ENCODE measurements around the gene MYO1A. TPM values are rescaled to one million over a fixed set of nuclear protein-coding genes. Genes with fewer than 3 reads are reported as not detected.
"Not testable (repeated sequence)": the region's sequence is repeated elsewhere in the genome, so short reads cannot be mapped to it uniquely, and the experiment has no call there.

The MYO1A gene
- total RNA-seq, 4 donors from 2014 or later = 0.22 to 0.54 (median 0.29) TPM

GRCh38 chr12:56987011-56987410 lies 62.9 kb downstream of the MYO1A start:
- no peak overlapping the region for H3K27ac ChIP-seq
- no peak overlapping the region for H3K4me3 ChIP-seq
- H3K36me3 ChIP-seq = no peaks in the 10 kb centered on the region
- TF ChIP-seq CTCF (IDR thresholded peaks at IDR 0.05) = no peak
- no peak for TF ChIP-seq EP300 (IDR thresholded peaks at IDR 0.05)
- no peak for TF ChIP-seq POLR2A (IDR thresholded peaks at IDR 0.05)
- TF ChIP-seq POLR2AphosphoS5 (IDR thresholded peaks at IDR 0.05) = no peak
- ATAC-seq = no peak
- no peaks in the 10 kb centered on the region for H3K27me3 ChIP-seq
- H3K9me3 ChIP-seq = no peaks in the 10 kb centered on the region
- H3K4me1 ChIP-seq = peaks cover 0 to 10% (median 0%) of the 10 kb centered on the region in 3 donors

GRCh38 chr12:56985714-56986113 lies 64.2 kb downstream of the MYO1A start:
- not testable (repeated sequence) for H3K4me3 ChIP-seq, H3K27me3 ChIP-seq, ATAC-seq, H3K9me3 ChIP-seq, H3K36me3 ChIP-seq, H3K27ac ChIP-seq
- 71% methylated on average over 1 of the region's 6 CpGs; no CpG with 5 or more reads in 1 of the 2 donors for WGBS, 2 donors (ENCODE audit: low coverage in 1 of 2)
- H3K4me1 ChIP-seq = peaks cover 0 to 10% (median 0%) of the 10 kb centered on the region in 3 donors

GRCh38 chr12:56983386-56983785 lies 66.5 kb downstream of the MYO1A start:
- Histone ChIP-seq H3K4me1 (peaks cover 0 to 10% (median 0%) of the 10 kb centered on the region in 3 donors), H3K4me3 (no peak overlapping the region), H3K27me3 (no peaks in the 10 kb centered on the region), H3K9me3 (no peaks in the 10 kb centered on the region), H3K27ac (no peak overlapping the region), H3K36me3 (no peaks in the 10 kb centered on the region)
- ATAC-seq = no peak
- TF ChIP-seq EP300 (IDR thresholded peaks at IDR 0.05) (no peak), CTCF (IDR thresholded peaks at IDR 0.05) (no peak), POLR2A (IDR thresholded peaks at IDR 0.05) (no peak), POLR2AphosphoS5 (IDR thresholded peaks at IDR 0.05) (no peak)
- 40 to 97% methylated on average over 2 to 4 of the region's 4 CpGs for WGBS, 2 donors (ENCODE audit: low coverage in 1 of 2)

GRCh38 chr12:56982578-56983236 lies 67.2 kb downstream of the MYO1A start:
- no CpG with 5 or more reads among the region's 3 CpGs for WGBS, 2 donors (ENCODE audit: low coverage in 1 of 2)
- not testable (repeated sequence) for H3K27me3 ChIP-seq, ATAC-seq

GRCh38 chr12:56980941-56981530 lies 68.9 kb downstream of the MYO1A start:
- no peak overlapping the region for H3K27ac ChIP-seq
- TF ChIP-seq CTCF (IDR thresholded peaks at IDR 0.05) (no peak), POLR2AphosphoS5 (IDR thresholded peaks at IDR 0.05) (no peak), EP300 (IDR thresholded peaks at IDR 0.05) (no peak), POLR2A (IDR thresholded peaks at IDR 0.05) (no peak)

More at GRCh38 chr12:56982578-56983236, 67.2 kb downstream of the MYO1A start:
- not testable (repeated sequence) for H3K4me3 ChIP-seq, H3K9me3 ChIP-seq, H3K4me1 ChIP-seq, H3K36me3 ChIP-seq, H3K27ac ChIP-seq

GRCh38 chr12:56980268-56980667 lies 69.7 kb downstream of the MYO1A start:
- H3K4me1 ChIP-seq = no peaks in the 10 kb centered on the region
- H3K4me3 ChIP-seq = no peak overlapping the region
- no peaks in the 10 kb centered on the region for H3K36me3 ChIP-seq
- H3K9me3 ChIP-seq = no peaks in the 10 kb centered on the region
- H3K27me3 ChIP-seq = no peaks in the 10 kb centered on the region
- no peak overlapping the region for H3K27ac ChIP-seq
- WGBS, 2 donors (ENCODE audit: low coverage in 1 of 2) = 97 to 100% methylated on average over 4 to 6 of the region's 6 CpGs
- TF ChIP-seq CTCF (IDR thresholded peaks at IDR 0.05) = no peak
- no peak for TF ChIP-seq POLR2AphosphoS5 (IDR thresholded peaks at IDR 0.05)
- no peak for TF ChIP-seq EP300 (IDR thresholded peaks at IDR 0.05)
- no peak for TF ChIP-seq POLR2A (IDR thresholded peaks at IDR 0.05)
- ATAC-seq = no peak

More at GRCh38 chr12:56980941-56981530, 68.9 kb downstream of the MYO1A start:
- ATAC-seq = no peak
- Histone ChIP-seq H3K4me1 (no peaks in the 10 kb centered on the region), H3K4me3 (no peak overlapping the region), H3K9me3 (no peaks in the 10 kb centered on the region), H3K36me3 (no peaks in the 10 kb centered on the region), H3K27me3 (no peaks in the 10 kb centered on the region)
- 70 to 94% methylated on average over 2 to 3 of the region's 4 CpGs for WGBS, 2 donors (ENCODE audit: low coverage in 1 of 2)
